ENCODE measurements around the gene TLX2. TPM values are rescaled to one million over a fixed set of nuclear protein-coding genes. Genes with fewer than 3 reads are reported as not detected.
A peak's percentile ranks its signal among the peaks of the same experiment; 100 is the strongest.

The TLX2 gene
- total and polyA plus RNA-seq, 2 of the 13 experiments (the other 11 are each of a cell fraction or from before 2014, with no cell fraction given), result 0.05 to 0.20 TPM

GRCh38 chr2:74499267-74499939 is 14.8 kb upstream of the TLX2 start, which contains the start of gene LBX2 (continued):
- TF ChIP-seq ZNF260 (CRISPR knock-in tag; IDR thresholded peaks at IDR 0.05; ENCODE audit: borderline replicate concordance, low read depth) (no peak), ZNF205 (CRISPR knock-in tag; IDR thresholded peaks at IDR 0.05) (no peak; the same call in 1 of the 2 replicates), RXRB (CRISPR knock-in tag; IDR thresholded peaks at IDR 0.05; ENCODE audit: borderline replicate concordance) (no peak), ARID4A (CRISPR knock-in tag; IDR thresholded peaks at IDR 0.05; ENCODE audit: borderline replicate concordance) (peak; percentile 56; the same call in 1 of the 2 replicates), BCL6 (CRISPR knock-in tag; IDR thresholded peaks at IDR 0.05) (0 out of 2 replicates have a peak, but pooled peaks have one; percentile 13), ZNF761 (CRISPR knock-in tag; conservative IDR thresholded peaks at IDR 0.05) (0 out of 2 replicates have a peak, but pooled peaks have one; percentile 53), REL (CRISPR knock-in tag; conservative IDR thresholded peaks at IDR 0.05) (0 out of 2 replicates have a peak, but pooled peaks have one; percentile 62), ZSCAN12 (CRISPR knock-in tag; IDR thresholded peaks at IDR 0.05) (no peak), TIGD3 (CRISPR knock-in tag; IDR thresholded peaks at IDR 0.05; ENCODE audit: borderline replicate concordance) (no peak), TOE1 (CRISPR knock-in tag; IDR thresholded peaks at IDR 0.05) (no peak), TARDBP (CRISPR knock-in tag; IDR thresholded peaks at IDR 0.05) (no peak), SNAI1 (CRISPR knock-in tag; IDR thresholded peaks at IDR 0.05; ENCODE audit: borderline replicate concordance) (no peak), PAWR (CRISPR knock-in tag; IDR thresholded peaks at IDR 0.05; ENCODE audit: borderline replicate concordance) (no peak), NONO (IDR thresholded peaks at IDR 0.05) (no peak), NONO (CRISPR knock-in tag; conservative IDR thresholded peaks at IDR 0.05) (peak; percentile 40; the same call in 1 of the 2 replicates), IKZF1 (IDR thresholded peaks at IDR 0.05) (no peak), MNT (IDR thresholded peaks at IDR 0.05) (no peak)
- TF ChIP-seq, protein P1, sequence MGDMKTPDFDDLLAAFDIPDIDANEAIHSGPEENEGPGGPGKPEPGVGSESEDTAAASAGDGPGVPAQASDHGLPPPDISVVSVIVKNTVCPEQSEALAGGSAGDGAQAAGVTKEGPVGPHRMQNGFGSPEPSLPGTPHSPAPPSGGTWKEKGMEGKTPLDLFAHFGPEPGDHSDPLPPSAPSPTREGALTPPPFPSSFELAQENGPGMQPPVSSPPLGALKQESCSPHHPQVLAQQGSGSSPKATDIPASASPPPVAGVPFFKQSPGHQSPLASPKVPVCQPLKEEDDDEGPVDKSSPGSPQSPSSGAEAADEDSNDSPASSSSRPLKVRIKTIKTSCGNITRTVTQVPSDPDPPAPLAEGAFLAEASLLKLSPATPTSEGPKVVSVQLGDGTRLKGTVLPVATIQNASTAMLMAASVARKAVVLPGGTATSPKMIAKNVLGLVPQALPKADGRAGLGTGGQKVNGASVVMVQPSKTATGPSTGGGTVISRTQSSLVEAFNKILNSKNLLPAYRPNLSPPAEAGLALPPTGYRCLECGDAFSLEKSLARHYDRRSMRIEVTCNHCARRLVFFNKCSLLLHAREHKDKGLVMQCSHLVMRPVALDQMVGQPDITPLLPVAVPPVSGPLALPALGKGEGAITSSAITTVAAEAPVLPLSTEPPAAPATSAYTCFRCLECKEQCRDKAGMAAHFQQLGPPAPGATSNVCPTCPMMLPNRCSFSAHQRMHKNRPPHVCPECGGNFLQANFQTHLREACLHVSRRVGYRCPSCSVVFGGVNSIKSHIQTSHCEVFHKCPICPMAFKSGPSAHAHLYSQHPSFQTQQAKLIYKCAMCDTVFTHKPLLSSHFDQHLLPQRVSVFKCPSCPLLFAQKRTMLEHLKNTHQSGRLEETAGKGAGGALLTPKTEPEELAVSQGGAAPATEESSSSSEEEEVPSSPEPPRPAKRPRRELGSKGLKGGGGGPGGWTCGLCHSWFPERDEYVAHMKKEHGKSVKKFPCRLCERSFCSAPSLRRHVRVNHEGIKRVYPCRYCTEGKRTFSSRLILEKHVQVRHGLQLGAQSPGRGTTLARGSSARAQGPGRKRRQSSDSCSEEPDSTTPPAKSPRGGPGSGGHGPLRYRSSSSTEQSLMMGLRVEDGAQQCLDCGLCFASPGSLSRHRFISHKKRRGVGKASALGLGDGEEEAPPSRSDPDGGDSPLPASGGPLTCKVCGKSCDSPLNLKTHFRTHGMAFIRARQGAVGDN (CRISPR knock-in tag; IDR thresholded peaks at IDR 0.05), result peak; percentile 62

Data from HepG2 (cell line).